PC-3 (cell line): ENCODE results near the gene ARRDC5.

Experiments used
- EZH2 ChIP-seq: fragments of 300-600 bp; sonication (generic); IDR thresholded peaks from one replicate; pipeline ENCODE4 v1.6.1; 2017; ENCODE audit warnings: antibody characterized with exemption, mild to moderate bottlenecking, low read length; ENCODE audit not compliant: unreplicated experiment
- EZH2phosphoT487 ChIP-seq: fragments of 300-600 bp; sonication (generic); IDR thresholded peaks from 2 replicates; pipeline ENCODE4 v1.6.1; 2018; ENCODE audit warnings: mild to moderate bottlenecking, antibody characterized with exemption, low read length, borderline replicate concordance
- TF ChIP-seq, protein P1 (sequence below): fragments of 300-600 bp; sonication (generic); conservative IDR thresholded peaks from 2 replicates; pipeline ENCODE4 v1.5.1; 2017; ENCODE audit warnings: antibody characterized with exemption, low read depth, mild to moderate bottlenecking, low read length

DNA sequence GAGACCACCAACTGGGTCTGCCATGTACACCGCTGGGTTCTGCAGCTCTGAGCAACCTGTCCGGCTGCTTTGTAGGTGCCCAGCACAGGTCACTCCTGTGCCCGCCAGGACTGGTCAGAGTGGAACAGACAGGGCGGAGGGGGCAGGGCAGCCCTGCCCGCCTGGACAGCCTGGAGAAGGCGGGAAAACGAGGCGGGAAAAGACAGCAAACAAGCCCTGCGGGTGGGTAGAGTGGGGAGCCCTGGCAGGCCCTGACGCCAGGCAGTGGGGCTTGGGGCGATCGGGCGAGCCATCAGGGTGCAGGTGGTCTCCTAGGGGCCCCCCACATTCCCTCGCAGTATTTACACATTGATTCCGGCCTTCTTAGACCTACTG, 6.1 kb upstream of the ARRDC5 start:
- TF ChIP-seq, protein P1, sequence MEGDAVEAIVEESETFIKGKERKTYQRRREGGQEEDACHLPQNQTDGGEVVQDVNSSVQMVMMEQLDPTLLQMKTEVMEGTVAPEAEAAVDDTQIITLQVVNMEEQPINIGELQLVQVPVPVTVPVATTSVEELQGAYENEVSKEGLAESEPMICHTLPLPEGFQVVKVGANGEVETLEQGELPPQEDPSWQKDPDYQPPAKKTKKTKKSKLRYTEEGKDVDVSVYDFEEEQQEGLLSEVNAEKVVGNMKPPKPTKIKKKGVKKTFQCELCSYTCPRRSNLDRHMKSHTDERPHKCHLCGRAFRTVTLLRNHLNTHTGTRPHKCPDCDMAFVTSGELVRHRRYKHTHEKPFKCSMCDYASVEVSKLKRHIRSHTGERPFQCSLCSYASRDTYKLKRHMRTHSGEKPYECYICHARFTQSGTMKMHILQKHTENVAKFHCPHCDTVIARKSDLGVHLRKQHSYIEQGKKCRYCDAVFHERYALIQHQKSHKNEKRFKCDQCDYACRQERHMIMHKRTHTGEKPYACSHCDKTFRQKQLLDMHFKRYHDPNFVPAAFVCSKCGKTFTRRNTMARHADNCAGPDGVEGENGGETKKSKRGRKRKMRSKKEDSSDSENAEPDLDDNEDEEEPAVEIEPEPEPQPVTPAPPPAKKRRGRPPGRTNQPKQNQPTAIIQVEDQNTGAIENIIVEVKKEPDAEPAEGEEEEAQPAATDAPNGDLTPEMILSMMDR = no peak
- no peak for TF ChIP-seq EZH2
- TF ChIP-seq EZH2phosphoT487 = no peak
